Measurements from ENCODE around the gene RHOH. TPM values are rescaled to one million over a fixed set of nuclear protein-coding genes. Genes with fewer than 3 reads are reported as not detected.
"Not testable (repeated sequence)": the region's sequence is repeated elsewhere in the genome, so short reads cannot be mapped to it uniquely, and the experiment has no call there.

RHOH gene
- total RNA-seq, 1 donor from 2014 or later = 3.2 TPM

DNA sequence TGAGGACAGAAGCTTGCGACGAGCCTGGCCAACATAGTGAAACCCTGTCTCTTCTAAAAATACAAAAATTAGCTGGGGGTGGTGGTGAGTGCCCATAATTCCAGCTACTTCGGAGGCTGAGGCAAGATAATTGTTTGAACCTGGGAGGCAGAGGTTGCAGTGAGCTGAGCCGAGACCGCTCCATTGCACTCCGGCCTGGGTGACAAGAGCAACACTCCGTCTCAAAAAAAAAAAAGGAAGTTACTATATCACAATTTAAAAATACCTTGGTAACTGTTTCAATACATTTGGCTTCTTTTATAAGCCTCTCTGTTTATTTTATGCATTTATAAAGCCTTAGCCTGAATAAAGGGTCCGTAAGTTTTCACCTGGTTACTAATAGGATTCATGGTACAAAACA, 91.7 kb downstream of the RHOH start:
- Mint-ChIP-seq H3K4me3 (no peak overlapping the region), H3K9me3 (peaks cover 6% of the 10 kb centered on the region), H3K27ac (ENCODE audit: unreplicated experiment) (no peak overlapping the region), H3K4me1 (peaks cover 7% of the 10 kb centered on the region), H3K27me3 (ENCODE audit: low read depth) (peaks cover 10% of the 10 kb centered on the region), H3K36me3 (ENCODE audit: low read depth) (no peaks in the 10 kb centered on the region)
- no peak for TF ChIP-seq CTCF (conservative IDR thresholded peaks at IDR 0.05)
- no peak for DNase-seq (ENCODE audit: low read depth, low spot score)

GRCh38 chr4:40289366-40290188, 92.7 kb downstream of the RHOH start:
- Mint-ChIP-seq H3K4me1 (peaks cover 7% of the 10 kb centered on the region), H3K27me3 (ENCODE audit: low read depth) (peaks cover 10% of the 10 kb centered on the region), H3K27ac (ENCODE audit: unreplicated experiment) (no peak overlapping the region), H3K36me3 (ENCODE audit: low read depth) (no peaks in the 10 kb centered on the region), H3K4me3 (no peak overlapping the region), H3K9me3 (peaks cover 6% of the 10 kb centered on the region)
- no peak for TF ChIP-seq CTCF (conservative IDR thresholded peaks at IDR 0.05)
- no peak for DNase-seq (ENCODE audit: low read depth, low spot score)

GRCh38 chr4:40290611-40291186, 93.9 kb downstream of the RHOH start:
- not testable (repeated sequence) for H3K27ac Mint-ChIP-seq (ENCODE audit: unreplicated experiment); H3K4me3 Mint-ChIP-seq; DNase-seq (ENCODE audit: low read depth, low spot score); H3K36me3 Mint-ChIP-seq (ENCODE audit: low read depth); H3K4me1 Mint-ChIP-seq; H3K9me3 Mint-ChIP-seq
- peaks cover 10% of the 10 kb centered on the region for H3K27me3 Mint-ChIP-seq (ENCODE audit: low read depth)

- DNase-seq (ENCODE audit: low read depth, low spot score) = no peak
- Mint-ChIP-seq H3K4me3 (no peak overlapping the region), H3K27me3 (ENCODE audit: low read depth) (peaks cover 10% of the 10 kb centered on the region), H3K4me1 (no peaks in the 10 kb centered on the region), H3K9me3 (peaks cover 6% of the 10 kb centered on the region), H3K27ac (ENCODE audit: unreplicated experiment) (no peak overlapping the region), H3K36me3 (ENCODE audit: low read depth) (no peaks in the 10 kb centered on the region)
- TF ChIP-seq CTCF (conservative IDR thresholded peaks at IDR 0.05) = no peak
Observed at GRCh38 chr4:40292313-40292759, 95.5 kb downstream of the RHOH start.

GRCh38 chr4:40294339-40294738, 97.5 kb downstream of the RHOH start:
- Mint-ChIP-seq H3K9me3 (peaks cover 6% of the 10 kb centered on the region), H3K27me3 (ENCODE audit: low read depth) (peaks cover 10% of the 10 kb centered on the region), H3K36me3 (ENCODE audit: low read depth) (no peaks in the 10 kb centered on the region), H3K4me1 (no peaks in the 10 kb centered on the region), H3K27ac (ENCODE audit: unreplicated experiment) (no peak overlapping the region), H3K4me3 (no peak overlapping the region)
- DNase-seq (ENCODE audit: low read depth, low spot score) = no peak
- no peak for TF ChIP-seq CTCF (conservative IDR thresholded peaks at IDR 0.05)

DNA sequence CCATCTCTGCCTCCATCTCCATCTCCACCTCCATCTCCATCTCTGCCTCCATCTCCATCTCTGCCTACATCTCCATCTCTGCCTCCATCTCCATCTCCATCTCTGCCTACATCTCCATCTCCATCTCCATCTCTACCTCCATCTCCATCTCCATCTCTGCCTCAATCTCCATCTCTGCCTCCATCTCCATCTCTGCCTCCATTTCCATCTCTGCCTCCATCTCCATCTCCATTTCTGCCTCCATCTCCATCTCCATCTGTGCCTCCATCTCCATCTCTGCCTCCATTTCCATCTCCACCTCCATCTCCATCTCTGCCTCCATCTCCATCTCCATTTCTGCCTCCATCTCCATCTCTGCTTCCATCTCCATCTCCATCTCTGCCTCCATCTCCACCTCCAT, 98.2 kb downstream of the RHOH start:
- H3K9me3 Mint-ChIP-seq; DNase-seq (ENCODE audit: low read depth, low spot score); H3K27ac Mint-ChIP-seq (ENCODE audit: unreplicated experiment); H3K36me3 Mint-ChIP-seq (ENCODE audit: low read depth); H3K4me1 Mint-ChIP-seq; H3K4me3 Mint-ChIP-seq; H3K27me3 Mint-ChIP-seq (ENCODE audit: low read depth): not testable (repeated sequence)
